IPS-11a (cell line): Measurements from ENCODE around the gene ZNF562.

Experiments
- H3K4me3 ChIP-seq: one replicate; pipeline ENCODE4 v1.5.1; 2013; ENCODE audit warnings: low read depth, low read length, control low read depth

The ZNF562 gene

DNA sequence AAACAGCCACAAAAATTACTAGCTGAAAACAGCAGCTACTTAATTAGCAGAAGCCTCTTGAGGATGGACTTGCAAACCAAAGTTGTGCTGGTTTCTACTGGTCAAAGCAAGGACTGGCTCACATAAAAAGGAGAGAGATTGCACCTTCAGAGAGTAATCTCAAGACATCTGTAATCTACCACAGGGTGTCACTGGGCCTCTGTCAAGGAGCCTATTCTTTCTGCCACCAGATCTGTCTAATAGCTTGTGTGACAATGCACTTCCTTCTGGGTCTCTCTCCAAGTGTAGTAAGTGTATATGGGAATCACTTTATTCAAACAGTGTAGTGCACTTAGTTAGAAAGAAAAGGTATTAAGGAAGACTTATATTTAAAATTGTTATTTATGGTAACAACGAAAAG, 29.4 kb downstream of the ZNF562 start:
- H3K4me3 ChIP-seq = no peak overlapping the region

DNA sequence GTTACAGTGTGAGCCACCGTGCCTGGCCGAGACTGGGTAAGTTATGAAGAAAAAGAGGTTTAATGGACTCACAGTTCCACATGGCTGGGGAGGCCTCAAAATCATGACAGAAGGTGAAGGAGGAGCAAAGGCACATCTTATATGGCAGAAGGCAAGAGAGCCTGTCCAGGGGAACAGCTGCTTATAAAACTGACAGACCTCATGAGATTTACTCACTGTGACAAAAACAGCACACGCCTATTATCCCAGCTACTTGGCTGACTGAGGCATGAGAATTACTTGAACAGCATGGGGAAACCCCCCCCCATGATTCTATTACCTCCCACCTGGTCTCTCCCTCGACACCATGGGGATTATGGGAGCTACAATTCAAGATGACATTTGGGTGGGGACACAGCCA, 30.4 kb downstream of the ZNF562 start:
- H3K4me3 ChIP-seq = no peak overlapping the region

DNA sequence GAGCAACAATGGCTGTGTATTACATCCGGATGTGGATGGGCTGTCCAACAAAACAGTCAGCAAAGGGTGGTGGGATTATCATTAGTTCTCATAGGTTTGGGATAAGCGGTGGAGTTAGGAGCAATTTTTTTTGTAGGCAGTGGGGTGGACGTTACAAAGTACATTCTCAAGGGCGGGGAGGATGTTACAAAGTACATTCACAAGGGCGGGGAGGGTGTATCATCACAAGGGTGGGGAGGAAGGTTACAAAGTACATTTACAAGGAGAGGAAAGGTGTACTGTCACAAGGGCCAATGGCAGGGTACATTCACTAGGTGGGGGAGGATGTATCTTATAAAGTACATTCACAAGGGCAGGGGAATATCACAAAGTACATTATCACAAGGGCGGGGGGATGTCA, 33.1 kb downstream of the ZNF562 start:
- no peak overlapping the region for H3K4me3 ChIP-seq

DNA sequence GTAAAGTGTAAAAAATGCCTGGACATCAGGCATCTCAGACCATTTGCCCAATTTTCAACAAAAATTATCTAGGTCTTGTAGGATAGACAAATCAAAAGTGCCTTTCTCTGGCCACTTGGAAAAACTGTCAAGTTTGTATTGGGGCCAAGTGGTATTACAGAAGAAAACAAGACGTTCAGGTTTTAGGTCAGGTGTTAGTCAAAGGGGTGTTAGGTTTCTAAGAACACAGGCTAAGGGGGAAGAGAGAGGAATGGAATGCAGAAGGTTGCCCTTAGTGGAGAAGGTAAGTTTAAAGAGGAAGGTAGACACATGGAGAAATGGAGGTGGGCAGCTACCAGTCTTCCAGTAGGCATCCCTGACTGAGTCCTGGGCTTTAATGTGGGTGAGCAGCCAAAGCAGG, 33.9 kb downstream of the ZNF562 start:
- H3K4me3 ChIP-seq = no peak overlapping the region

DNA sequence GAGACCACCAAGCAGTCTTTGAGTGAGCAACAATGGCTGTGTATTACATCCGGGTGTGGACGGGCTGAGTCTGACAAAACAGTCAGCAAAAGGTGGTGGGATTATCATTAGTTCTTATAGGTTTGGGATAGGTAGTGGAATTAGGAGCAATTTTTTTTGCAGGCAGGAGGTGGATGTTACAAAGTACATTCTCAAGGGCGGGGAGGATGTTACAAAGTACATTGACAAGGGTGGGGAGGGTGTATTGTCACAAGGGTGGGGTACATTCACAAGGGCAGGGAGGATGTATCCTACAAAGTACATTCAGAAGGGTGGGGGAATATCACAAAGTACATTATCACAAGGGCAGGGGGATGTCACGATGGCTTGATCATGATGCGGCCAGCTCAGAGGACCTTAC, 38.9 kb downstream of the ZNF562 start:
- no peak overlapping the region for H3K4me3 ChIP-seq

DNA sequence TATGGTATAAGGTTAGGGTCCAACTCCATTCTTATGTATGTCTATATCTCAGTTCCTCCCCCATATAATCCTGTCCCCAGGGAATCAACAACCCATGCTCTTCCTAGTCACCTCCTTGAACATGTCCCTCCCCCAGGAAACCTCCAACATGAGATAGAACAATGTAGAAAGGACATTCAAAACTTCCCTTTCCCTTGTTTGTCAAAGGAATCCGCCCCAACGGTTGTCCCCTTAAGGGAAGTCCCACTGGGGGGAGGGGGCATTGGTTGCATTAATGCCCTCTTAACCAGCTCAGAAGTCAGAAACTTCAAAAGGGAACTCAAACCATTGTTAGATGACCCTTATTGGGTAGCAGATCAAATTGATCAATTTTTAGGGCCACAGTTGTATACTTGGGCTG, 47.0 kb downstream of the ZNF562 start:
- no peak overlapping the region for H3K4me3 ChIP-seq

DNA sequence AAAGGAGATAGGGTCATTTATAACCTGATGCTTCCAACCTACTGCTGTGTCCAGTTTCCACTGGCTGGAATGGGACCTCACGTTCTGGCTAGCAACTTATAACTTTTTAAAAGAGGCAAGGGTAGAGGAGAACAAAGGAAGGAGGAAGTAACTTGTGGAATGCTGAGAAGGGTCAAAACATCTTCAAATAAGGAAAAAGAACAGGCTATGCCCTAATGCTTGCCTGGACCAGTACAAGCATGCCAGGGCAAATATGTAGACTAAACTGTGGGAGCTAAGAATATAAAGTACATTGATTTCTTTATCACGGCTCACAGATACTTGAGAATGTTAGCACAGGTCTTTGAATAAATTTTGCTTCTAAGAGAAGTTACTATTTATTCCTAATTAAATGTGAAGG, 52.4 kb downstream of the ZNF562 start:
- no peak overlapping the region for H3K4me3 ChIP-seq

DNA sequence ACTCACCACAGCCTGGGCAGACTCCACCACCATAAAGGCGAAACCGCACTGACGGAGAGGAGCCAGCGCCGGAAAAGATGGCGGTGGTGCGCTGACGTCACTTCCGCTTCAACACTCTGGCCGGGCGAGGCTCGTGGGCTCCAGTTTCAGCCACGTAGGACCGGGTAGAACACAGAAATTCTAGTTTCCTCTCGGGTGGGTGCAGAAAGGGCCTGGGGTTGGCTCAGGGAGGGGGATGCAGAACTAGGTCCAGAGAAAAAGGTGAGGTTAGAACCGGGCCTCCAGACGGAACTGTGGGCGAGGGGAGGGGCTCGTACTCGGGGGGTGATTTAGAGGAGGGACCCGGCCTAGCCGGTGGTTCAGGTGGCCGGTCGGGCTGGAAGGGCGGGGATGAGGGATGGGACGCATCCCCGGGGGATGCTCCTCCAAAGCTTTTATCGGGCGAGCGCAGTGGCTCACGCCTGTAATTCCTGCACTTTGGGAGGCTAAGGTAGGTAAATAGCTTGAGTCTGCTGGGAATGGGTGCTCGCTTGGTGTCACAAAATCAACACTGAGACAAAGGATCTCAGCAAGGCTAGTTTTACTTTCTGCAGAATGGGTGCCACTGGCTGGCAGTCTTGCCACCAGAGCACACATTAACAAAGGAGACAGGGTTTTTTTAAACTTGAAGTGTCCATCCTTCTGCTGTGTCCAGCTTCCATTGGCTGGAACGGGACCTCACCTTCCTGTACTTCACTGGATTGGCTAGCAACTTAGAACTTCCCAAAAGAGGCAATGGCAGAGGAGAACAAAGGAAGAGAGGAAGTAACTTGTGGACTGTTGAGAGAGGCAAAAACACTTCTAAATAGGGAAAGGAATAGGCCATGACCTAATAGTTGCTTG, 53.5 kb downstream of the ZNF562 start, which contains the start of gene ZNF561:
ZNF561 (minus strand) TSS at position 77 of the 882 bp plus-strand sequence. CDS start 1,776 bp downstream, outside the sequence.
- peak within 1 kb of the TSS; percentile 97 for H3K4me3 ChIP-seq

DNA sequence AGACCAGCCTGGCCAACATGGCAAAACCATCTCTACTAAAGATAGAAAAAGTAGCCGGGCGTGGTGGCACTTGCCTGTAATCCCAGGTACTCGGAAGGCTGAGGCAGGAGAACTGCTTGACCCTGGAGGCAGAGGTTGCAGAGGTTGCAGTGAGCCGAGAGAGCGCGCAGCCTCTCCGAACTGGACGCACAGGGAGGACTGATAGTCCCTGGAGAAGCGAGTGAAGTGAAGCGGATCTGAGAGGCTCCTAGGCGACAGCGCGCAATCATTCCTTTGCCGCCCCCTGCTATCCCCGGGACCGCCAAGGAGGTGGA, 54.1 kb downstream of the ZNF562 start:
- peak overlapping the region; percentile 97 for H3K4me3 ChIP-seq

DNA sequence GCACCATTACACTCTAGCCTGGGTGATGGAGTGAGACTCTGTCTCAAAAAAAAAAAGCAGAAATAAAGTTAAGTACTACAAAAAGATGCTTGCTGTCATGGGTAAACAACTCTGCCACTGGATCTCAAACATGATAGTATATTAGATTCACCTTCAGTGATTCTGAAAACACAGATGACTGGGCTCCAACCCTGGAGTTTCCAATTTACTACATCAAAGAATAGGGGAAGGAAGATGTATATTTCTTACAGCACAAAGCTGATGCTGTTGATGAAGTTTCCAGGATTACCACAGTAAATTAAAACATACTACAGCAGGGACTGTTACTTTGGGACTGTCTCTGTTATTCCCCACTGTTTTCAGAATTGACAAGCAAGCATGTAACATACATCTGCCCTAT, 59.1 kb downstream of the ZNF562 start:
- no peak overlapping the region for H3K4me3 ChIP-seq

DNA sequence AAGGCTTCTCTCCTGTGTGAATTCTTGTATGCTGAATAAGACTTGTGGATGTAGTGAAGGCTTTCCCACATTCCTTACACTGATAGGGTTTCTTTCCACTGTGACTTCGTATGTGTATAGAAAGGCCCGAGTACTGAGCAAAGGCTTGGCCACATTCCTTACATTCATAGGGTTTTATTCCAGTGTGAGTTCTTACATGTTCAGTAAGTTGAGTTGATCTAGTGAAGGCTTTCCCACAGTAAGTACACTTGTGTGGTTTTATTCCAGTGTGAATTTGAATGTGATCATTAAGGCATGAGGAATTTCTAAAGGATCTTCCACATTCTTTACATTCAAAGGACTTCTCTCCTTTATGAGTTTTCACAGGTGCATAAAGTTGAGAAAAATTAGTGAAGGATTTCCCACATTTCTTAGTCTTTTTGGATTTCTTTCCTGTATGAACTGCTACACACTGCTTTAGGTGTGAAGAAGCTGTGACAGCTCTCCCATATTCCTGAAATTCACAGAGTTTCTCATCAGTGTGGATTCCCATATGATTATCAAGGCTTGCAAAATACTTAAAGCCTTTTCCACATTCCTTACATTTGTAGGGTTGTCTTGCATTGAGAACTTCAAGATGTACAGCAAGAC, 64.3 kb downstream of the ZNF562 start:
- no peak overlapping the region for H3K4me3 ChIP-seq

DNA sequence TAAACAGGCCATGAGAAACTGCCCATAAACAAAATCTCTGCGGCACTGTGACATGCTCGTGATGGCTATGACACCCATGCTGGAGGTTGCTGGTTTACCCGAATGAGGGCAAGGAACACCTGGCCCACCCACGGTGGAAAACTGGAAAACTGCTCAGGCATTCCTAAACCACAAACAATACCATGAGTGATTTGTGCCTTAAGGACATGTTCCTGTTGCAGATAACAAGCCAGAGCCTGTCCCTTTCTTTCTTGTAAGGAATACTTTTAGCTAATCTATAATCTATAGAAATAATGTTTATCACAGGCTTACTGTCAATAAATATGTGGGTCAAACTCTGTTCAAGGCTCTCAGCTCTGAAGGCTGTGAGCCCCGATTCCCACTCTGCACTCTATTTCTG, 66.0 kb downstream of the ZNF562 start:
- H3K4me3 ChIP-seq = no peak overlapping the region

DNA sequence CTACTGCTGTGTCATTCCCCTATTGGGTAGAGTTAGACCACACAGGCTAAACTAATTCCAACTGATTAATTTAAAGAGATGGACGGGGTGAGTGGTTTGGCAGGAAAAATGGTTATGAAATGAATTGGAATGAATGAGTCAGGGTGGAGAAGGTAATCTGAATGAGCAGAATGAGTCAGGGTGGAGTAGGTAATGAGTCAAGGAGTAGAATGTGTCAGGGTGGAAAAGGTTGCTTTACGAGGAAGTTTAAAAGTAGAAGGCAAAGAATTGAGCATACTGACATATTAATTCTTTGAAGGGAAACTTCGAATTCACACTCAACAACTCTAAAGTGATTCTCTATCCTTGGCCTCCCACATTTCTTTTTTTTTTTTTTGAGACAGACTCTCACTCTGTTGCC, 77.9 kb downstream of the ZNF562 start:
- no peak overlapping the region for H3K4me3 ChIP-seq
